ENCODE measurements around the gene CUL4A. TPM values are rescaled to one million over a fixed set of nuclear protein-coding genes. Genes with fewer than 3 reads are reported as not detected.
"Not testable (repeated sequence)": the region's sequence is repeated elsewhere in the genome, so short reads cannot be mapped to it uniquely, and the experiment has no call there.

The CUL4A gene
- total RNA-seq, 4 donors from 2014 or later, result 87.6 to 150 (median 110) TPM

DNA sequence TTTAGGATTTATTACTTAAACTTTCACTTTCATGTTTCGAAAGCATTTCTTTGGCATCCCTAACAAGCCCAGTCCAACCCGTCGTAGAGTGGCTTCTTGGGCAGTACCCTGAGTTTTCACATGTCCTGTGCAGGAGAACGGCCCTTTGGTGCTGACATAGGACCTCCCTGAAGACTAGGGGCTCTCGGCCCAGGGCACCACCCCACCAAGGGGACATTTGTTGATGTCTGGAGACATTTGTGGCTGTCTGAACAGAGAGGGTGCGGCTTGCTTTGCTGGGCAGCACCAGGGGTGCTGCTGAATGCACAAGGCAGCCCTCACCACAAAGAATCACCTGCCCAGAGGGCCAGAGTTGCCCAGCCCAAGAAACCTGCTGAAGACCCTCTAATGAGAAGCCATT lies 30.6 kb downstream of the CUL4A start:
- no peaks in the 10 kb centered on the region for H3K4me1 ChIP-seq
- 75 to 100% methylated on average over 1 to 6 of the region's 6 CpGs for WGBS, 2 donors (ENCODE audit: low coverage in 1 of 2)
- peaks cover 0 to 56% (median 15%) of the 10 kb centered on the region in 4 donors for H3K36me3 ChIP-seq
- H3K27me3 ChIP-seq, result no peaks in the 10 kb centered on the region
- intact Hi-C loops (cut with DNase I; ENCODE audit: low total_unique reads), result no loop called here
- no peak overlapping the region for H3K27ac ChIP-seq
- DNase-seq, result no peak
- no peaks in the 10 kb centered on the region for H3K9me3 ChIP-seq
- in situ Hi-C loops (cut with MboI; ENCODE audit: low pct_ligation_motif_present in 1 of 4, low pct_unique_long_range_greater_than_20kb in 1 of 4, low sequenced_read_pairs in 3 of 4), result no loop called here
- H3K4me3 ChIP-seq, result no peak overlapping the region
- TF ChIP-seq POLR2A (IDR thresholded peaks at IDR 0.05), result no peak
- TF ChIP-seq POLR2AphosphoS5 (IDR thresholded peaks at IDR 0.05), result no peak
- TF ChIP-seq, protein P1, sequence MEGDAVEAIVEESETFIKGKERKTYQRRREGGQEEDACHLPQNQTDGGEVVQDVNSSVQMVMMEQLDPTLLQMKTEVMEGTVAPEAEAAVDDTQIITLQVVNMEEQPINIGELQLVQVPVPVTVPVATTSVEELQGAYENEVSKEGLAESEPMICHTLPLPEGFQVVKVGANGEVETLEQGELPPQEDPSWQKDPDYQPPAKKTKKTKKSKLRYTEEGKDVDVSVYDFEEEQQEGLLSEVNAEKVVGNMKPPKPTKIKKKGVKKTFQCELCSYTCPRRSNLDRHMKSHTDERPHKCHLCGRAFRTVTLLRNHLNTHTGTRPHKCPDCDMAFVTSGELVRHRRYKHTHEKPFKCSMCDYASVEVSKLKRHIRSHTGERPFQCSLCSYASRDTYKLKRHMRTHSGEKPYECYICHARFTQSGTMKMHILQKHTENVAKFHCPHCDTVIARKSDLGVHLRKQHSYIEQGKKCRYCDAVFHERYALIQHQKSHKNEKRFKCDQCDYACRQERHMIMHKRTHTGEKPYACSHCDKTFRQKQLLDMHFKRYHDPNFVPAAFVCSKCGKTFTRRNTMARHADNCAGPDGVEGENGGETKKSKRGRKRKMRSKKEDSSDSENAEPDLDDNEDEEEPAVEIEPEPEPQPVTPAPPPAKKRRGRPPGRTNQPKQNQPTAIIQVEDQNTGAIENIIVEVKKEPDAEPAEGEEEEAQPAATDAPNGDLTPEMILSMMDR (IDR thresholded peaks at IDR 0.05), result no peak

DNA sequence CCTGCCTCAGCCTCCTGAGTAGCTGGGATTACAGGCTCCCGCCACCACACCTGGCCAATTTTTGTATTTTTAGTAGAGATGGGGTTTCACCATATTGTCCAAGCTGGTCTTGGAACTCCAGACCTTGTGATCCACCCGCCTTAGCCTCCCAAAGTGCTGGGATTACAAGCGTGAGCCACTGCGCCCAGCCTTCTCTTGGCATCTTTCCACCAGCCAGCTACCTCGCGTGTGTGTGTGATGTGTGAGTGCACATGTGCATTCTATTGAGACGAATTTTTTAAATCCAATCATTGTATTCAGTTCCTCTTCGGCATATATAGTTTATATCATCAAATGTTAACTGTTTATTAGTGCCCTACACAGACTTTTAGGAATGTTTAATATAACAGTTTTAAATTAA lies 32.2 kb downstream of the CUL4A start:
- H3K4me1 ChIP-seq; intact Hi-C loops (cut with DNase I; ENCODE audit: low total_unique reads): not testable (repeated sequence)
- 81 to 82% methylated on average over 6 to 8 of the region's 8 CpGs for WGBS, 2 donors (ENCODE audit: low coverage in 1 of 2)

DNA sequence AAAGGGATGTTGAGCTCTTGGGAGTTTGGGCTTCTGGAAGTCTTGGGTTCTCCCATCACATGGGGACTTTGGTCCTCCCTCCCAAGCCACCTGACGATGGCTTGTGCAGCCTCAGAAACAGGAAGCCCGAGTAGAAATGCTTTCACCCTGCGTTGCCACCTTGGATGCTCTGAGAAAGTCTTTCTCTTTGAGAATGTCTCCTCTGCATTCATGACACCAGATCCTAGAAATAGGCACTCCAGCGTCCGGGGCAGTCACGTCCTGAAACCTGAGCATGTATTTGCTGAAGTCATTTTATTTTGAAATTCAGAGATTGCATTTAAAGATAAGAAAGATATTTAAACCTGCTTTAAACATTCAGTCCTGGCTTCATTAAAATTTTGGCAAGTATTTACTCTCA lies 34.4 kb downstream of the CUL4A start:
- Histone ChIP-seq H3K4me3 (no peak overlapping the region), H3K27ac (no peak overlapping the region), H3K27me3 (no peaks in the 10 kb centered on the region), H3K9me3 (no peaks in the 10 kb centered on the region), H3K36me3 (peaks cover 0 to 64% (median 30%) of the 10 kb centered on the region in 4 donors), H3K4me1 (no peaks in the 10 kb centered on the region)
- no peak for DNase-seq
- no peak for TF ChIP-seq EP300 (IDR thresholded peaks at IDR 0.05; ENCODE audit: low read depth)
- no peak for TF ChIP-seq POLR2AphosphoS5 (IDR thresholded peaks at IDR 0.05)
- TF ChIP-seq, protein P1 (IDR thresholded peaks at IDR 0.05), result no peak
- no peak for TF ChIP-seq POLR2A (IDR thresholded peaks at IDR 0.05)
- intact Hi-C loops (cut with DNase I; ENCODE audit: low total_unique reads), result no loop called here
- WGBS, 2 donors (ENCODE audit: low coverage in 1 of 2), result 79 to 81% methylated on average over 3 to 6 of the region's 6 CpGs
- in situ Hi-C loops (cut with MboI; ENCODE audit: low pct_ligation_motif_present in 1 of 4, low pct_unique_long_range_greater_than_20kb in 1 of 4, low sequenced_read_pairs in 3 of 4), result no loop called here

More for the DNA sequence above, 32.2 kb downstream of the CUL4A start:
- peaks cover 0 to 67% (median 23%) of the 10 kb centered on the region in 4 donors for H3K36me3 ChIP-seq
- H3K9me3 ChIP-seq; H3K27me3 ChIP-seq; DNase-seq; in situ Hi-C loops (cut with MboI; ENCODE audit: low pct_ligation_motif_present in 1 of 4, low pct_unique_long_range_greater_than_20kb in 1 of 4, low sequenced_read_pairs in 3 of 4); H3K27ac ChIP-seq; H3K4me3 ChIP-seq: not testable (repeated sequence)

DNA sequence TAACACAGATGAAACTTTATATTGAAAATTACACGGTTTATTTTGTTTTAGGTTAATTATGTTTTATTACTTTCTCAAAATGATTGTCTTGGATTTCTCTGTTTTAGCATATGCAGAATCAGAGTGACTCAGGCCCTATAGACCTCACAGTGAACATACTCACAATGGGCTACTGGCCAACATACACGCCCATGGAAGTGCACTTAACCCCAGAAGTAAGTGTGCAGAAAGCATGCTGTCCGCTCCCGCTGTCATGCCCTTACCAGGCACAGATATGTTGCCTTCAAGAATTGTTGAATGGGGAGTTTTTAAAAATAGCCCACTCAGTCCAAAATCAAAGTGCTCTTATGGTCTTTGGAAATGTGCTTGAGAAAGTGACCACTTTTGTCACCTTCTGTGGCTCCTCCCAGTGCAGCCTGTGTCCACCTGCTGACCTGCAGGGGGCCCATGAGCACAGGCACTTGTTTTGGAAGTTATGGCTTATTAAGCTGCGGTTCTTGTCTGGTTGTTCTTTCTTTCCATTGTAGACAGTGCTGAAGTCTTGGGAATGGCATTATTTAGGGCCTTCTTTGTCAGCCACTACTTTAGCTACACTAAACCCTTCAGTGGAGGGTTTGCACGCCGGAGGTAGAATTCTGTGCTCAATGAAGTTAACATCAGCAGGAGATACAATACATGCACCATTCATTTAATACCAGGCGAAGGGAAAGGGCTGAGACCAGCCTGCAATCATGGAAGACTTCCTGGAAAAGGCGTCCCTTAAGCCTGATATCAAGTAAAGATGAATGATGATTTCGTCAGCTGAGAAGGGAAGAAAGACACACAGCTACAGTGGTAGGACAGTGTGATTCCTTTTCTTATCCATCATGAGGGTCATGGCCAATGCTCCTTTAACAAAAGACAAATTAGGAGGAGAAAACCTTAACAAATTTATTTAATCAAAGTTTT lies 36.7 kb downstream of the CUL4A start:
- no peak for DNase-seq
- in situ Hi-C loops (cut with MboI; ENCODE audit: low pct_ligation_motif_present in 1 of 4, low pct_unique_long_range_greater_than_20kb in 1 of 4, low sequenced_read_pairs in 3 of 4), result no loop called here
- peaks cover 0 to 71% (median 34%) of the 10 kb centered on the region in 4 donors for H3K36me3 ChIP-seq

More for the DNA sequence above, 36.7 kb downstream of the CUL4A start:
- no peak overlapping the region for H3K4me3 ChIP-seq
- H3K4me1 ChIP-seq, result no peaks in the 10 kb centered on the region
- intact Hi-C loops (cut with DNase I; ENCODE audit: low total_unique reads), result no loop called here
- TF ChIP-seq, protein P1 (IDR thresholded peaks at IDR 0.05), result peak in 2 of 5 experiments; percentile 9 to 16
- TF ChIP-seq POLR2AphosphoS5 (IDR thresholded peaks at IDR 0.05) (no peak), EP300 (IDR thresholded peaks at IDR 0.05; ENCODE audit: low read depth) (no peak), POLR2A (IDR thresholded peaks at IDR 0.05) (no peak)
- H3K9me3 ChIP-seq, result no peaks in the 10 kb centered on the region
- H3K27ac ChIP-seq, result no peak overlapping the region
- no peaks in the 10 kb centered on the region for H3K27me3 ChIP-seq
- 70 to 87% methylated on average over 7 to 10 of the region's 10 CpGs for WGBS, 2 donors (ENCODE audit: low coverage in 1 of 2)

All from transverse colon (tissue), 4 donors.